Right renal pelvis (tissue), 4 donors: ENCODE measurements around the gene LETM1. TPM values are rescaled to one million over a fixed set of nuclear protein-coding genes. Genes with fewer than 3 reads are reported as not detected.

Experiments used
- DNase-seq, 4 donors: peaks; one replicate each; pipeline ENCODE4 v3.0.0-alpha.2; 2013; ENCODE audit warnings: low read depth in 4 of 4, low spot score in 3 of 4, missing footprints in 1 of 4
- polyA plus RNA-seq, 4 donors: library from polyadenylated mRNA; unstranded; fragments of 120-200 nt; gene quantifications; one replicate each; pipeline ENCODE4 v1.2.1, GENCODE V29; 2013; ENCODE audit not compliant: insufficient read length in 4 of 4

The LETM1 gene
- polyA plus RNA-seq, 4 donors = 18.1 to 25.2 (median 19.9) TPM

DNA sequence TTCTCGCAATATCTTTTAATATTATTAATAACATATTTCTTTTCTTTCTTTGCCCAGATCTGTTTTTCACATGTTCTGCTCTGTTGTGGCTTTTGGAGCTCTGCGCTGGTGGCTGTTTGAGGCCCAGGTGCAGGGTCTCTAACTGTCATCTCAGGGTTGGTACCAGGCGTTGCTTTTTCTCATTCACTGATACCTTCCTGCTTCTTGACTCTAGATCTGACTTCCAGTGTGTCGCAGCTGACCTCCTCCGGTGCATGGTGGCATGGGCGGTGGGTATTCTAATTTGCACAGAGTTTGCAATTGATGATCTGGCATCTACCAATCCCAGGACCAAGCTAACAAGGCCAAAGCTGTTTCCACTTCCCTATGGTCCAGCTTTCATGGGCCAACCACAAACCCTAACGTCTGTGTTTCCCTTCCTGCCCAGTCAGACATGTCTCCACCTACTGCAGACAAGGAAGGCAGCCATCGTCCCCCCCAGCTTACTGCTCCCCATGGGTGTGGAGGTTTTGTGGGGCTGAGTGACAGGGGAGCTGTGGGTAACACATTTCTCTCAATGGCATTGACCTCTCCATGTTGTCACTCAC is 25.2 kb downstream of the LETM1 start:
- no peak for DNase-seq

DNA sequence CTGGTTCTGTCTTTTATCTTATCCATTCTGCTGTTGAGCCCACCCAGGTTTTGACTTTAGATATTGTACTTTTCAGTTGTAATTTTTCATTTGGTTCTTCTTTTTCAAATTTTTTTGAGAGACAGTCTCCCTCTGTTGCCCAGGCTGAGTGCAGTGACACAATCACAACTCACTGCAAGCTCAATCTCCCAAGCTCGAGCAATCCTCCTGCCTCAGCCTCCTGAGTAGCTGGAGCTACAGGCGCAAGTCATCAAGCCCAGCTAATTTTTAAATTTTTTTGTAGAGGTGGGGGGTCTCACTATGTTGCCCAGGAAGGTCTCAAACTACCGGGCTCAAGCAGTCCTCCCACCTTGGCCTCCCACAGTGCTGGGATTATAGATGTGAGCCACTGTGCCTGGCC is 25.7 kb downstream of the LETM1 start:
- DNase-seq = no peak

DNA sequence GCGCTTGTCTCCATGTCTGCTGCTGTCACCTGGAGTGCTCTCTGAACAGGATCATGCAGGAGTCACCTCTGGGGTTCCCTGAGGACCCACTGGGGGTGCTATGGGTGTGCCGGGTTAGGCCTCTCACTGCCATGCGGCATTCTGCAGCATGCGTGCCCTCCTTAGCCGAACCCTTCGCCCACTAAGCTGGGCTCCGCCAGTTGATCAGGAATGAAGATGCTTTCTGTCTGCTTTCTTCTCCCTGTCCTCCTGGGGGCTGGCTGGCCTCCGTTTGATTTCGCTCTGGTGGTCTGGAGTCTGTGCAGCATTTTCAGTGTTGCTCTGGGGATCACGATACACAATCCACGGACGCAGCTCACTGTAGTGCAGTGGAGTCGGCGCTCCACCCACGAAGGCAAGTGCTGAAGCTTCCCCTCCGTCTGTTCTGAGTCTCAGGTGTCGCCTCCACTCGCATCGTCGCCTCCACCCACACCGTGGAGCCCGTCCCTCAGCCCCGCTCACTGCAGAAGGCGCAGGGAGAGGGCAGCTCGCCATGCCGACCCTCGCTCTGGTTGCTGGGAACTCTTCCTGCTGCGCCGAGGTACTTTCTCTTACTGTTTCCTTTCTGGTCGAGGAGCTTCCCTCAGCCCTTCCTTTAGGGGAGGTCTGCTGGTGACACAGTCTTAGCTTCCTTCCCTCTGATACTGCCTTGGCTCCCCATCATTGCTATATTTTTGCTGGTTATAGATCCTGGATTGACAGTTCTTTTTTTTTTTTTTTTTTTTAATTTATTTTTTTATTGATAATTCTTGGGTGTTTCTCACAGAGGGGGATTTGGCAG is 29.2 kb downstream of the LETM1 start:
- DNase-seq = no peak

DNA sequence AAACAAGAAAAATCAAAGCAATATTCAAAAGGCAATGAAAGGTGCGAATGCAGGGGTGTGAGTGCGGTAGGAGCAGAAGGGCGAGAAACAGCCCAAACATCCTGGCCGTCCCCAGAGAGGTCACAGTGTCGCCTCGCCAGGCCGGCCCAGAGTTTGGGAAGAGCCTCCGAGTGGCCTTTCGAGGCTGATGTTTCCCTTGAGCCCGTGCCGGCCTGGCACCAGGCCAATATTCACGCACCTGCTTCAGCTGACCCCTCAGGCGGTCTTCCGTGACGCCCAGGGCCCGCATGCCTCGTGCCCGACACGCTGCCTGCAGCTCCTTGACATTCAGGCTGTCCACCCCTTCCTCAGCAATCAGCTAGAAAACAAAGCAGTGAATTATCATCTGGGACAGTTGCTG is 30.6 kb downstream of the LETM1 start:
- no peak for DNase-seq

DNA sequence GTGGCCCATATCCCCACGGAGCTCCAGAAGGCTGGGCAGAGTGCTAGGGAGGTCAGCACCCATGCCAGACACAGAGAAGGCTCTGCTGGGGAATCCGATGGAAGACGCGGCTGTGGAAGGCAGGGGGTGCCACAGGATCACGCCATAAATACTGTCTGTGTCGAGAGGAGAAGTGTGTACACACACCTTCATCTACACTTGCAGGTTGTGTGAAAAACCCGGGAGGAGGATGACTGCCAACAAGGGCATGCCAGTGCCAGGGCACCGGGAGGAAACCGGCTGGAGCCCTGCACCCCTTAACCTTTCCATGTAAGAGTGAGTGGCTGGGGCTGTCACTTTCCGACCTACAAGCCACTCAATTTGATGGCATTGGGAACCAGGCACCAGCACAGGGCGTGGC is 31.2 kb downstream of the LETM1 start:
- DNase-seq = no peak

DNA sequence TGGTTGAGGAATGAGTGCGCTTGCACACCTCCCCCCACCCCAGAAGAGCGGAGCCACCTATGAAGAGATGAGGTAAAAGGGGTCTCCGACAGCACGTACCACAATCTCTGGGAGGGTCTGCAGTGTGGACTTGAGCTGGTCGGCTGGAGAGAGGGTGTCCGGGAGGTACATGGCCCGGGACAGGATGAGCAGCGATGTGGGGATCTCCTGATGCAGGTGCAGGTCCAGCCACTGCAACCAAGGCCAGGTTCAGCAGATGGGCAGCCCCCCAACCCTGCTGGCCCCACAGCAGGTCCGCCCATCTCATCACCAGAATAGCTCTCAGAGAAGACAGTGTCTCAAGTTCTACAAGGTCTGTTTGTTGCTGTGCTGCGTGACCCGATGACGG is 32.4 kb downstream of the LETM1 start:
- DNase-seq = no peak

DNA sequence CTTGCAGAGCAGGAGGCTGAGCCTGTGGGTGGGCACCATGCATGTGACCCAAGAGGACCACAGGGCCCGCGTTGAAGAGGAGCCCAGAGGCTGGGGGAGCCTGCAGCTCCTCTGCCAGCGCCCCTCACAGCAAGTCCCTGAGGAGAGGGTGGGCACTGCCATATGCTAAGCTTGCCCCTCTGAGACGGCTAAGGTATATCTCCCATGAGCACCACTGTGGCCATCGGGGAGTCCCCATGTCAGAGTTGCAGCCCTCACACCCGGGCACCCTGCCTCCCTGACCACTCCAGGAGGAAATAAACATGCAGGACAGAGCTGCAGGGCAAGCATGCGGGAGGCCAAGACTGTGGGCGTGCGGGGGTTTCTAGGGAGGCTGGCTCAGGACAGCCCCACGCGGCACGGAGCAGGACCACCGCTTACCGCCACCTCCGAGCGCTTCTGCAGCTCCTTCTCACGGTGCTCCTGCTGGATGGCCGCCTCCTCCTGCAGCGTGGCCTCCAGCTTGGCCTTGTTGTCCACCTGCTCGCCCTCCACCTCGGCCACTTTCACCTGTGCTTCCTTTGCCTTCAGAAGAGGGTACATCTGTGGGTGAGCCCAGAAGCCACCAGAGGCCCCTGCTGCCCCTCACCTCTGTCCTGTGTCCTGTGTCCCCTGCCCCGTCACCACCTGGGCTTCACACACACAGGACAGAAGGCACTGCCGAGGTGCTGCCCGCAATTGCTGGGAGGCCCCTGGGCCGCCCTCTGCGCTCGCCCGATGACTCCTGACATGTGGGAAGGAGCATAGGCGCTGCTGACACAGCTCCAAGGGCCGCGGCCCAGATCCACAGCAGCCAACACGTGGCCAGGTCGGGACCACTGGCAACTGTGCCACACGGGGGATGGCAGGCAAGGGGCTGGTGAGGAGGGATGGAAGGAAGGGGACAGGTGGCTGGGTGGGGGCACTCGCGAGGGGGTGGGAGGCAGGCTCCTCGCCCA is 33.1 kb downstream of the LETM1 start:
- no peak for DNase-seq

DNA sequence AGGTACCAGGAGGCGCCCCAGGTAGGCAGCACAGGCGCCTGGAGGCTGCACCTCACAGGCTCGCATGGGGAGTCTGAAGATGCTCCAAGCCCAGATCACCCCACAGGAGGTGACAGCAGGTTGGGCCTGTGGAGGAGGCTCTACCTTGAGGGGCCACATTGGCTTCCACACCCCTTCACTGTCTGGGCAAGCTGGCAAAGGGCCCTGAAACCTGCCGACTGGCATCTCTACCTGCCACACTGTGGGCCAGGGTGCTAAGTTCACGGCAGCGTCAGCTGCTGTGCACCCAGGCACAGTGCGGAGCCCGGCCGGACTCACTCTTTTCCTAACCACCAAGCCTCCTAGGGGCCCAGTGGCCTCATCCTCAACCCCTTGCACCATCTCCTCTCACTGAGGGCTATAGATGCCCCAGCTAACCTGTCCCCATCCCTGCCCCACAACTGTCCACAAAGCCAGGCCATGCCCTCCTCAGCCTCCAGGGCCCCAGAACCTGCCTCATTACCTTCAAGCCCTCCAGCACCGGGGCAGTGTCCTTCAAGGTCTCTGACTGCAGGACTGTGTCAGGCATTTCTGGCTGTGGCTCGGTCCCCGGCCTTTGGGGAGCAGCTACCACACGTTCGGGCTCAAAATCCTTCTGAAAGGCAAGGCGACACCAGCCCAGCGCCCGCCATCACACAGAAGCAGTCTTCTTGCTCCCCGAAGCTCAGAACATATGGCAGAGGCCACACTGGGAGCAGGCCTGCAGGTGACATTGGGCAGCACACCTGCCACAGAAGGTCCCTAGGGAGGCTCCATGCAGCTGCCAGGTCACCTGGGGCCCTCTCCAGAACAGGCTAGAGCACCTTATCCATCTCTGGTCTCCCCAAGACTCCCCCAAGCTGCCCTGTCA is 34.0 kb downstream of the LETM1 start:
- no peak for DNase-seq

GRCh38 chr4:1819816-1820215 is 36.1 kb downstream of the LETM1 start:
- no peak for DNase-seq

- no peak for DNase-seq
Measured at GRCh38 chr4:1819284-1819683, 36.7 kb downstream of the LETM1 start.

GRCh38 chr4:1815997-1816860 is 39.7 kb downstream of the LETM1 start:
- no peak for DNase-seq

- no peak for DNase-seq
Measured at GRCh38 chr4:1815096-1815996, 40.6 kb downstream of the LETM1 start.

GRCh38 chr4:1814453-1814852 is 41.5 kb downstream of the LETM1 start:
- DNase-seq = no peak

DNA sequence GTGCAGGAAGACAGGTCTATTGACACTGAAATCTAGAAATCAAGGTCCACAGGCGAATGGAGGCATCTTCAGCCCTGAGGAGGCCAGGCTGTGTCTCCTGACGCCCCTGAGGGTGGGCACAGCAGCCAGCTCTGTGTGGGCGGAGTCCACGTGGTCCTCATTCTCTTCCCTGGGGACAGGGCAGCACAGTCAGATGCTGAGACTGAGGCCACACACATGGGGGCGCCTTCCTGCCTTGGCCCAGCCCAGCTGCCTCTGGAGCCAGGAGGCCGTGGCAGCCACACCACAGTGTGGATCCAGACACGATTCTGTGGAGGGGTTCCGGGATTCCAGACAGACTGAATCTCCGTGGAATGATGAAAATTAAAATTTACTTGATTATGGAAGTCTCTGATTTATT is 42.0 kb downstream of the LETM1 start:
- no peak for DNase-seq

GRCh38 chr4:1813231-1813630 is 42.7 kb downstream of the LETM1 start:
- no peak for DNase-seq

GRCh38 chr4:1812720-1813119 is 43.2 kb downstream of the LETM1 start:
- no peak for DNase-seq

GRCh38 chr4:1810765-1811164 is 45.2 kb downstream of the LETM1 start:
- no peak for DNase-seq

DNA sequence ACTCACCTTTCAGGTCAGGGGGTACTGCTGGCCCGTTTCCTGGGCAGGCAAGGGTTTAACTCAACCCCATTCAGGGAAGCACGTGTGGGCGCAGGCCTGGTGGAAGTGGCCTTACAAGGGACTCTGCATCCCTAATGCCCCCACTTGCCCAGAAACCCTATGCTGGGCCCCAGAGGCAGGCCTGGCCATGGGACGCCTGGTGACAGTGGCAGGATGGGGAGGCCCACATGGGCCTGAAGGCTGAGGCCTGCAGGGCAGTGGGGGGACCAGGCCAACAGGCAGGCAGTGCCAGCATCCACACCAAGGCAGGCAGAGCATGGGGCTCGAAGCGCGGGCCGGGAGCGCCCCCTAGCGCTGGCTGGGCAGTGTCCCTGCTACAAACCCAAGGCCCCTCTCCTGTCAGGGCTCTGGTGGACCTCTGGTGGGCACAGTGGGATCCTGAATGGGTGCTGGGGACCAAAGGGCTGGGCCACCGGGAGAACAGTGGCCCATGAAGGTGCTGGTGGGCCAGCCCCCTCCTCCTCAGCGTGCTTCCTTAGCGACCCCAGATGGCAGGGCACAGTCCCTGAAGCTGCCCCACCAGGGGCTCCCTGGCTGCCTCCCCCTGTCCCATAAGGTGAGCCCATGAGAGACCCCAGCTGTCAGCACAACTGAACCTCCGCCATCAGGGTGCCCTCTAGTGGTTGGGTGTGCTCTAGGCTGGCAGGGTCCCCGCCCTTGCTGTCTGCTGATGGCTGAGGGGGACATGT is 46.0 kb downstream of the LETM1 start:
- peak in 2 of 4 donors; percentile 44 to 65 for DNase-seq
